Measurements from ENCODE around the gene ETNK1. TPM values are rescaled to one million over a fixed set of nuclear protein-coding genes. Genes with fewer than 3 reads are reported as not detected.
"Not testable (repeated sequence)": the region's sequence is repeated elsewhere in the genome, so short reads cannot be mapped to it uniquely, and the experiment has no call there.

The ETNK1 gene
- 10 to 100 TPM; 26.1 to 41.3 (median 36.8) TPM for total RNA-seq

DNA sequence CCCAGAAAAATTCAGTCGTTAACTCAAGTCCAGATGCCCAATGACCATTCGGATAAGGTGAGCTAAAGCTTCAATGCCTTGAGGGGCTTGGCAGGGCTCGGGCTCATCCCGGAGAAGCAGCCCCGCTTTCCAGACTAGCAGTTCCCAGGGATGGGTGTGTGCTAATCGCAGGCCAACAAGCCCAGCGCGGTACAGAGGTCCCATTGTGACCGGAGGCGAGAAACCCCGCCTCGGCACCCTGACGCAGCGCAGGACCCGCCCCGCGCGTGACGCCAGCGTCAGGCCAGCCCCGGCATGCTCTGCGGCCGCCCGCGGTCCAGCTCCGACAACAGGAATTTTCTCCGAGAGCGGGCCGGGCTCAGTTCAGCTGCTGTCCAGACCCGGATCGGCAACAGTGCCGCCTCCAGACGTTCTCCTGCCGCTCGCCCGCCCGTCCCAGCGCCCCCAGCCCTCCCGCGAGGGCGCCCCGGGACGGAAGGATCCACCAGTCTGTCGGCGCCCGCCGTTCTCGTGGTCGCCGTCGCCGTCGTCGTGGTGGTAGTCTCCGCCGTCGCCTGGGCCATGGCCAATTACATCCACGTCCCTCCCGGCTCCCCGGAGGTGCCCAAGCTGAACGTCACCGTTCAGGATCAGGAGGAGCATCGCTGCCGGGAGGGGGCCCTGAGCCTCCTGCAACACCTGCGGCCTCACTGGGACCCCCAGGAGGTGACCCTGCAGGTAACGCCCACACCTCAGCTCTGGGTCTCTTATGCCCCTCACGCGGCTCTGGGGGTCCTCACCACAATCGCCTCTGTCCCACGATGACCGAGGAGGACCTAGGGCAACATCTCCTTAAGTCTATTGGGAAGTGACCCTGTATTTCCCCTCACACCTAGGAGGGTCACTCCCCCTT lies at the start of gene ETNK1:
ETNK1 (plus strand) TSS at position 302 of the 892 bp plus-strand sequence; CDS start at position 562, 260 bp downstream.
- ATAC-seq (ENCODE audit: low FRiP score) (peak; percentile 98), DNase-seq (ENCODE audit: low spot score) (peak; percentile 79)
- no peak for TF ChIP-seq CTCF (IDR thresholded peaks at IDR 0.05)

GRCh38 chr12:22576065-22576464 lies 48.9 kb upstream of the ETNK1 start:
- TF ChIP-seq CTCF (IDR thresholded peaks at IDR 0.05) = no peak
- ATAC-seq (ENCODE audit: low FRiP score) (no peak), DNase-seq (ENCODE audit: low spot score) (no peak)

DNA sequence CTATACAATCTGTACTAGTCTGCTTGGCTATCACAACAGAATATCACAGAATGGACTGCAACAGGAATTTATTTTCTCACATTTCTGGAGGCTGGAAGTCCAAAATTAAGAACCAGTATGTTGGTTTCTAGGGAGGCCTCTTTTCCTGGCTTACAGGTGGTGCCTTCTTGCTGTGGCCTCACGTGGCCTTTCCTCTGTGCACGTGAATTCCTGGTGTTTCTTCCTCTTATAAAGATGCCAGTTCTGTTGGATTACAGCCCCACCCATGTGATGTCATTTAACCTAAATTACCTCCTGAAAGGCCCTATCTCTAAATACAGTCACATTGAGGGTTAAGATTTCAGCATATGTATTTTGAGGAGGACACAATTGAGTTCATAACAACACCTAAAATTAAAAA lies 48.5 kb upstream of the ETNK1 start:
- no peak for DNase-seq (ENCODE audit: low spot score)

GRCh38 chr12:22577667-22578066 lies 47.3 kb upstream of the ETNK1 start:
- no peak for TF ChIP-seq CTCF (IDR thresholded peaks at IDR 0.05)
- ATAC-seq (ENCODE audit: low FRiP score) (no peak), DNase-seq (ENCODE audit: low spot score) (no peak)

More for the DNA sequence above, 48.5 kb upstream of the ETNK1 start:
- no peak for ATAC-seq (ENCODE audit: low FRiP score)
- no peak for TF ChIP-seq CTCF (IDR thresholded peaks at IDR 0.05)

GRCh38 chr12:22578328-22578727 lies 46.6 kb upstream of the ETNK1 start:
- no peak for ATAC-seq (ENCODE audit: low FRiP score)
- no peak for TF ChIP-seq CTCF (IDR thresholded peaks at IDR 0.05)
- no peak for DNase-seq (ENCODE audit: low spot score)

DNA sequence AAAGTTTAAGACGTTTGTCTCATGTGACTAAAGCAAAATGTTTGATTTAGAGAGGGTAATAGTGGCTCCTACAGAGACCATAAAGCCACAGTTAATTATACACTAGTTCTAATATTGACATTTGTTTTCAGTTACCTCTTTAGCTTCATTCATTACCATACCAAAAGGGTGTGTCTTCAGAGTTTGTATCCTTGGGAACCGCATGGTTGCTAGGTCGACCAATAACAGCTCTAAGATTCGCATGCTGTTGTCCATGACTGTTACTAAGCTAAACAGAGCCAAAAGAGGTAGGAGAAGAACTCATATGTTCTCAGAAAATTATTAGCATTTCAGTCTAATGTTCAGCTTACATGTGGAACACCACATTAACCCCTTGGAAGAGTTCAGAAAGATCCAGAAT lies 36.2 kb upstream of the ETNK1 start:
- DNase-seq (ENCODE audit: low spot score) (no peak), ATAC-seq (ENCODE audit: low FRiP score) (no peak)
- no peak for TF ChIP-seq CTCF (IDR thresholded peaks at IDR 0.05)

DNA sequence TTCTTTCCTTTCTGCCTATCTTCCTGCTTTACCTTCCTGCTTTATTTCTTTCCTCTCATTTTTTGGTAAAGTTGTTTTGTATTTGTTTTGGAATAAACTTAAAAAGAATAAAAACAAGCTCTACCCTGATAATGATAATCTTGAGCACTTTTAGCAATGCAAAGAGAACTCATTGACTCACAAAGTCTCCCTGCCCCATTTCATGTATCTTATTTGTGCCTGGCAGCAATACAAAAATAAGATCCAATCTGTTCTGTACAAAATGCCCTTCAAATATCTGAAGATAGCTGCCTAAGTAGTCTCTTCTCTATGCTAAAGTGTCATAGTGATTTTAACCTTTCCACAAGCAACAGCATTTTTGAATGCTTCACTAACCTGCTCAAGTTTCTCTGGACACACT lies 31.1 kb upstream of the ETNK1 start:
- ATAC-seq (ENCODE audit: low FRiP score) (no peak), DNase-seq (ENCODE audit: low spot score) (no peak)

GRCh38 chr12:22597539-22597938 lies 27.4 kb upstream of the ETNK1 start:
- not testable (repeated sequence) for DNase-seq (ENCODE audit: low spot score); ATAC-seq (ENCODE audit: low FRiP score)

More for the DNA sequence above, 31.1 kb upstream of the ETNK1 start:
- TF ChIP-seq CTCF (IDR thresholded peaks at IDR 0.05) = no peak

All from omental fat pad (tissue), 4 donors.